Measurements from ENCODE around the gene DTX3. TPM values are rescaled to one million over a fixed set of nuclear protein-coding genes. Genes with fewer than 3 reads are reported as not detected.

DTX3 gene
- total RNA-seq, 1 donor from 2014 or later = 88.3 TPM

- Mint-ChIP-seq H3K9me3 (peaks cover 32% of the 10 kb centered on the region), H3K36me3 (no peaks in the 10 kb centered on the region), H3K27me3 (ENCODE audit: low read depth) (peaks cover 4% of the 10 kb centered on the region), H3K4me1 (no peaks in the 10 kb centered on the region), H3K27ac (no peak overlapping the region), H3K4me3 (no peak overlapping the region)
- TF ChIP-seq, protein P1, sequence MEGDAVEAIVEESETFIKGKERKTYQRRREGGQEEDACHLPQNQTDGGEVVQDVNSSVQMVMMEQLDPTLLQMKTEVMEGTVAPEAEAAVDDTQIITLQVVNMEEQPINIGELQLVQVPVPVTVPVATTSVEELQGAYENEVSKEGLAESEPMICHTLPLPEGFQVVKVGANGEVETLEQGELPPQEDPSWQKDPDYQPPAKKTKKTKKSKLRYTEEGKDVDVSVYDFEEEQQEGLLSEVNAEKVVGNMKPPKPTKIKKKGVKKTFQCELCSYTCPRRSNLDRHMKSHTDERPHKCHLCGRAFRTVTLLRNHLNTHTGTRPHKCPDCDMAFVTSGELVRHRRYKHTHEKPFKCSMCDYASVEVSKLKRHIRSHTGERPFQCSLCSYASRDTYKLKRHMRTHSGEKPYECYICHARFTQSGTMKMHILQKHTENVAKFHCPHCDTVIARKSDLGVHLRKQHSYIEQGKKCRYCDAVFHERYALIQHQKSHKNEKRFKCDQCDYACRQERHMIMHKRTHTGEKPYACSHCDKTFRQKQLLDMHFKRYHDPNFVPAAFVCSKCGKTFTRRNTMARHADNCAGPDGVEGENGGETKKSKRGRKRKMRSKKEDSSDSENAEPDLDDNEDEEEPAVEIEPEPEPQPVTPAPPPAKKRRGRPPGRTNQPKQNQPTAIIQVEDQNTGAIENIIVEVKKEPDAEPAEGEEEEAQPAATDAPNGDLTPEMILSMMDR (IDR thresholded peaks at IDR 0.05; ENCODE audit: unreplicated experiment) = no peak
- no peak for DNase-seq (ENCODE audit: low spot score in 2 of 2, unreplicated experiment in 2 of 2)
These were observed 53.1 kb downstream of the DTX3 start for GRCh38 chr12:57657744-57658143.

DNA sequence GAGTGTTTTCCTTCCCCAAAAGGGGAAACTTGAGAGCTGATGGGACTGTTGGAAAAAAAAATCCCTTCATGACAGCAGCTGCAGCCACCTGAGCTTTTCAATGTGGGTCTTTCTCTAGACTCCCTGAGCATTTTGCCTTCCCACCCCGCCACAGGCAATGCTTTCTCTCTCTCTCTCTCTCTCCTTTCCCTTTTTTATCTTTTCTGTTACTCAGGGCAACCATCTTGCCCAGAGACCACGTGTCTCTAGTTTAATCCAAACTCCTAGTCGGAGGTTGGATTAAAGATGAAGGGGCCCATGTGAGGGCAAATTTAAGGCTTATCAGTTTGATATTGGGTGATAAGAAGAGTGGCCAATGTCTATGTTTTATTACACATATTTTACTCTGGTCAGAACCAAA is 54.3 kb downstream of the DTX3 start:
- Mint-ChIP-seq H3K9me3 (peaks cover 39% of the 10 kb centered on the region), H3K27me3 (ENCODE audit: low read depth) (peaks cover 4% of the 10 kb centered on the region), H3K4me1 (no peaks in the 10 kb centered on the region), H3K27ac (no peak overlapping the region), H3K4me3 (no peak overlapping the region), H3K36me3 (no peaks in the 10 kb centered on the region)
- no peak for DNase-seq (ENCODE audit: low spot score in 2 of 2, unreplicated experiment in 2 of 2)
- TF ChIP-seq, protein P1 (IDR thresholded peaks at IDR 0.05; ENCODE audit: unreplicated experiment) = no peak

Other genes starting within 250 kb of the DTX3 start
- 95.5 to 111 TPM (median 109 TPM) in 3 replicates for gene R3HDM2, start 173.8 kb upstream of the DTX3 start, total RNA-seq
- gene INHBC, start 170.0 kb upstream of the DTX3 start, total RNA-seq = 0.24 to 0.32 TPM (median 0.31 TPM) in 3 replicates
- 0.09 TPM in 1 of 3 replicates, not detected in the others for gene INHBE, start 149.5 kb upstream of the DTX3 start, total RNA-seq
- gene GLI1, start 145.0 kb upstream of the DTX3 start, total RNA-seq = 6.0 to 10.1 TPM (median 8.4 TPM) in 3 replicates
- gene ARHGAP9, start 125.0 kb upstream of the DTX3 start, total RNA-seq = 0.90 to 1.1 TPM in 2 of 3 replicates, not detected in the other
- 163 to 192 TPM (median 177 TPM) in 3 replicates for gene MARS1, start 116.8 kb upstream of the DTX3 start, total RNA-seq
- gene DDIT3, start 84.3 kb upstream of the DTX3 start, total RNA-seq = 15.6 to 18.6 TPM (median 17.2 TPM) in 3 replicates
- 113 to 121 TPM (median 118 TPM) in 3 replicates for gene MBD6, start 82.0 kb upstream of the DTX3 start, total RNA-seq
- gene DCTN2, start 57.6 kb upstream of the DTX3 start, total RNA-seq = 102 to 103 TPM (median 102 TPM) in 3 replicates
- 0.40 to 0.69 TPM (median 0.59 TPM) in 3 replicates for gene KIF5A, start 54.8 kb upstream of the DTX3 start, total RNA-seq
- 23.4 to 24.2 TPM (median 23.7 TPM) in 3 replicates for gene PIP4K2C, start 13.6 kb upstream of the DTX3 start, total RNA-seq
- 60.4 to 65.0 TPM (median 62.4 TPM) in 3 replicates for gene ARHGEF25, start 6.6 kb downstream of the DTX3 start, total RNA-seq
- 0.34 to 0.78 TPM (median 0.35 TPM) in 3 replicates for gene B4GALNT1, start 28.4 kb downstream of the DTX3 start, total RNA-seq
- gene OS9, start 89.3 kb downstream of the DTX3 start, total RNA-seq = 160 to 167 TPM (median 166 TPM) in 3 replicates
- 2.0 to 2.8 TPM (median 2.2 TPM) in 3 replicates for gene AGAP2, start 133.9 kb downstream of the DTX3 start, total RNA-seq
- 33.2 to 35.2 TPM (median 34.6 TPM) in 3 replicates for gene TSPAN31, start 140.2 kb downstream of the DTX3 start, total RNA-seq
- gene CDK4, start 147.5 kb downstream of the DTX3 start, total RNA-seq = 171 to 177 TPM (median 175 TPM) in 3 replicates
- gene MARCHF9, start 150.3 kb downstream of the DTX3 start, total RNA-seq = 11.0 to 13.2 TPM (median 12.7 TPM) in 3 replicates
- gene CYP27B1, start 162.3 kb downstream of the DTX3 start, total RNA-seq = 3.3 to 4.7 TPM (median 4.0 TPM) in 3 replicates
- gene METTL1, start 167.3 kb downstream of the DTX3 start, total RNA-seq = 31.3 to 32.3 TPM (median 32.1 TPM) in 3 replicates
- 8.7 to 10.5 TPM (median 10.5 TPM) in 3 replicates for gene EEF1AKMT3, start 167.8 kb downstream of the DTX3 start, total RNA-seq
- gene TSFM, start 178.0 kb downstream of the DTX3 start, total RNA-seq = 23.4 to 31.6 TPM (median 26.2 TPM) in 3 replicates
- 4.0 to 5.3 TPM (median 4.7 TPM) in 3 replicates for gene AVIL, start 213.9 kb downstream of the DTX3 start, total RNA-seq
- 210 to 218 TPM (median 216 TPM) in 3 replicates for gene CTDSP2, start 241.9 kb downstream of the DTX3 start, total RNA-seq

Data from mesothelial cell of epicardium (in vitro differentiated cells).